GM21717 (cell line): Measurements from ENCODE around the gene OR8G5.
"Not testable (repeated sequence)": the region's sequence is repeated elsewhere in the genome, so short reads cannot be mapped to it uniquely, and the experiment has no call there.

Experiments
- ATAC-seq: cut with Tn5 transposase; IDR thresholded peaks from one replicate; pipeline ENCODE4 v1.9.1; 2021; ENCODE audit warnings: mild to moderate bottlenecking, moderate library complexity; ENCODE audit not compliant: unreplicated experiment

OR8G5 gene

GRCh38 chr11:124256076-124256475 lies at the start of gene OR8G5:
Gene OR8G5, plus strand, starts transcription at chr11:124256376. Its CDS starts 8,556 bp downstream, at chr11:124264932.
- no peak for ATAC-seq

DNA sequence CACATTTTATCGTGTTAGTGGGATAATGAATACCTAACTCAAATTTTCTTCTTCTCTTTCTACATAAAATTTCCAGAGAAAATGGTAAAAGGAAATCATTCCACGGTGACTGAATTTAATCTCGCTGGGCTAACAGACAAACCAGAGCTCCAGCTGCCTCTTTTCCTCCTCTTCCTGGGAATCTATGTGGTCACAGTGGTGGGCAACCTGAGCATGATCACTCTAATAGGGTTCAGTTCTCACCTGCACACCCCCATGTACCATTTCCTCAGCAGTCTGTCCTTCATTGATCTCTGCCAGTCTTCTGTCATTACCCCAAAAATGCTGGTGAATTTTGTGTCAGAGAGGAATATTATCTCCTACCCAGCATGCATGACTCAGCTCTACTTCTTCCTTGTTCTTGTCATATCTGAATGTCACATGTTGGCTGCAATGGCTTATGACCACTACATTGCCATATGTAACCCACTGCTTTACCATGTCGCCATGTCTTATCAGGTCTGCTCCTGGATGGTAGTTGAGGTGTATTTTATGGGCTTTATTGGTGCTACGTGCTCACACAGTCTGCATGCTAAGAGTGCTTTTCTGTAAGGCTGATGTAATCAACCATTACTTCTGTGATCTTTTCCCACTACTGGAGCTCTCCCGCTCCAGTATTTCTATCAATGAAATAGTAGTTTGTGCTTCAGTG lies 48.9 kb upstream of the OR8G5 start:
- no peak for ATAC-seq

- ATAC-seq = no peak
Observed at GRCh38 chr11:124209824-124210357, 46.3 kb upstream of the OR8G5 start.

DNA sequence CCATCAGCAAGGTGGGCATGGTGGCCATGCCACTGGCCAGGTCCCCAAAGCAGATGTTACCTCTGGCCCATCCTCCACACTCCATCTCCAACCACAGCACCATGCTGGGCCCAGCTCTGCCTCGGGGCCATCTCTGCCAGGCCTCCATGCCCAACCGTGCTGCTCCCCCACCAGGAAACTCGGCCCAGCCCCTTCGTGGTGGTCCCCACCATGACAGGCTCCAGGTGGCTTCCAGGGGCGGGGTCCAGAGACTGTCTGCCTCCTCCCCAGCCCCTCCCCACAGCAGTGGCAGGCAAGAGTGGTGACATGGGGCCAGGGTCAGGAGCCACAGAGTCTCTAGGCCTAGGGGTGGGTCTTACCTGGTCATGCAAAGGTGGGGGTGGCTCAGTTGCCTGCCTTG lies 45.8 kb upstream of the OR8G5 start:
- no peak for ATAC-seq

GRCh38 chr11:124211321-124211720 lies 44.9 kb upstream of the OR8G5 start:
- no peak for ATAC-seq

GRCh38 chr11:124214027-124214426 lies 42.1 kb upstream of the OR8G5 start:
- ATAC-seq = no peak

- ATAC-seq = no peak
Observed at GRCh38 chr11:124219126-124219525, 37.0 kb upstream of the OR8G5 start.

DNA sequence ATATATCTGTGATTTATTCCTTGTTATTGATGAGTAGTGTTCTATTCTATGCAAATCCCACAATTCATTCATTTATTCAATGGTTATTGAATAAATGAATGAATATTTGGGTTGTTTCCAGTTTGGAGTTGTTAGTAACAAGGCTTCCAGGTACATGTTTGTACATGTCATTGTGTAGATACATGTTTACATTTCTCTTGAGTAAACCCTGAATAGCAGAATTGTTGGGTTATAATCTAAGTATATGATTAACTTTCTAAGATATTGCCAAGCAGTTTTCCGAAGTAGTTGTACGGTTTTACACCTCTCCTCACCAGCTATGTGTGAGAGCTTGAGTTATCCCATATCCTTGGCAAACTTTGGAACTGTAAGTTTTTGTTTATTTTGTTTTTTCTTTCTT lies 33.8 kb upstream of the OR8G5 start:
- ATAC-seq = no peak

GRCh38 chr11:124224618-124225423 lies 31.4 kb upstream of the OR8G5 start:
- not testable (repeated sequence) for ATAC-seq

- no peak for ATAC-seq
Observed at GRCh38 chr11:124225471-124225870, 30.7 kb upstream of the OR8G5 start.

- no peak for ATAC-seq
Observed at GRCh38 chr11:124233376-124233775, 22.8 kb upstream of the OR8G5 start.

GRCh38 chr11:124238512-124238911 lies 17.7 kb upstream of the OR8G5 start:
- no peak for ATAC-seq

DNA sequence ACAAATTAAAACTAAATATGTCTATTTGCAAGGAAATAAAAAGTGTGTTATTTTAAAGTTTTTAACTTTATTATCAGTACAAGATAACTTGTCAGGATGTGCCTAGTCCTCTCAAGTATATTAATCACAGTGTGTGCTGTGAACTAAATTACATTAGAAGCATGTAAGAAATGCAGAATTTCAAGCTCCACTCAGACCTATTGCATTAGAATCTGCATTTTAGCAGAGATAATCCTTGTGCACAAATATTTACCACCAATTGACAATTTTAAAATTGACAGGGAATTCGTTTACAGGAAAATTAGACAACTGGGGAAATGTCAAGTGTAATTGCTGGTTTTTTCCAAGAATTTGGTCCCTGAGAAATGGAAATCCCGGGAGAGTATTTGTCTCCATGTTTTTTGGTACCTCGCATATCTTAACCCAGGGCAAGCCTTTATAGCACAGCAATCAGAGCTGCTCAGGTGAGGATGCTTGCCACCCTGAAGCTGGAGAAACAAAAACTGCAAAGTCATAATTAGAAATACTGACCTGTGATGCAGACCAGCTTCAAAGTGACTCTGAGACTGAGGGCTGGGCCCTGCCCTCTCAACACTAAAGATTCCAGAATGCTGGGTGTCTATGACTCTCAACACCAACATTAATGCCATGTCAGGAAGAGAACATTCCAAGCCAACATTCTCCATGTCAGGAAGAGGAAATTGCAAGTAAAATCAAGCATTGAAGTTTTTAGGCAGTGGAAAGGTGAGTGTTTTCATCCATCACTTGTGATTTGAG lies 15.4 kb upstream of the OR8G5 start, which contains the start of gene OR8G1:
Gene OR8G1 (plus strand): TSS at position 475 of the 777 bp plus-strand sequence. CDS start 8,581 bp downstream, outside the sequence.
- ATAC-seq = no peak

DNA sequence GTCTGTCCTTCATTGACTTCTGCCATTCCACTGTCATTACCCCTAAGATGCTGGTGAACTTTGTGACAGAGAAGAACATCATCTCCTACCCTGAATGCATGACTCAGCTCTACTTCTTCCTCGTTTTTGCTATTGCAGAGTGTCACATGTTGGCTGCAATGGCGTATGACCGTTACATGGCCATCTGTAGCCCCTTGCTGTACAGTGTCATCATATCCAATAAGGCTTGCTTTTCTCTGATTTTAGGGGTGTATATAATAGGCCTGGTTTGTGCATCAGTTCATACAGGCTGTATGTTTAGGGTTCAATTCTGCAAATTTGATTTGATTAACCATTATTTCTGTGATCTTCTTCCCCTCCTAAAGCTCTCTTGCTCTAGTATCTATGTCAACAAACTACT lies 6.3 kb upstream of the OR8G5 start:
- ATAC-seq = not testable (repeated sequence)

GRCh38 chr11:124265041-124265440 lies 8.9 kb downstream of the OR8G5 start:
- not testable (repeated sequence) for ATAC-seq

DNA sequence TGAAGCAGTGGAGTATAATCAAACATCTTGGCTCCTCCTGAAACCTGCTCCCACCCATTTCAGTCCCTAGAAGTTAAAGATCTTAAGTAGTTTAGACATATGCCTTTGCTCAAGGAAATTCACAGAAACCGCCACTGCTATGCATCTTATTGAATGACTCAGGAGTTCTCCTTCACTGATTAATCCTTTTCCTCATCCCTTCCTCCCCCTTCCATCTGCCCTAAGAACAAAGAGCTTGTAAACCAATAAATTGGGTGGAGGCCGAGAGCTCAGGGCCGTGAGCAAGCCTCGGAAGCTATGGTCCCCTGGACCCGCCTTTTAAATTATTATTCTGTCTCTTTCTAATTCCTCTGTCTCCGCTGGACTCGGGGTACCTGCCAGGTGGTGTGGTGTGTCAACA lies 14.7 kb downstream of the OR8G5 start:
- ATAC-seq = not testable (repeated sequence)

- ATAC-seq = no peak
Observed at GRCh38 chr11:124274000-124274399, 17.8 kb downstream of the OR8G5 start.

DNA sequence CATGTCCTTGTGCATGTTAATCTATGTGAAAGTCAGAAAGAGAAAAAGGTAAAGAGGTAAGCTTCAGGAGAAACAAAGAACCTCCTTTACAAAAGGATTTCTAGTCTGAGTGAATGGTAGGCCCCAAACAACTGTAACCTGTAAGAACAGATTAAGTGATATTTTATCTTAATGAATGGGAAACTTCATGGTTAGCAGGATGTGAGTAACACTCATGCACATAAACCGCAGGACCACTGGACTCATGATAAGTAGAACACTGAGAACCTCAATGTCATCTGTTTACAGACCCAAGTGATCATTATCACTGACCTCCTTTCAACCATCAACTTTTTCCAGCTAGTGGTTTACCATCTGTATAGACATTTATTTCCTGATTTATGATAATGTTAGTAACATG lies 19.9 kb downstream of the OR8G5 start:
- ATAC-seq = no peak

GRCh38 chr11:124277207-124277606 lies 21.0 kb downstream of the OR8G5 start:
- no peak for ATAC-seq

GRCh38 chr11:124277804-124278203 lies 21.6 kb downstream of the OR8G5 start:
- no peak for ATAC-seq

- no peak for ATAC-seq
Observed at GRCh38 chr11:124278261-124278660, 22.1 kb downstream of the OR8G5 start.
